ENCODE data around the gene PPIE. TPM values are rescaled to one million over a fixed set of nuclear protein-coding genes. Genes with fewer than 3 reads are reported as not detected.

The PPIE gene
- total RNA-seq, 1 donor from 2014 or later = 40.8 TPM

GRCh38 chr1:39698568-39698967, 40.1 kb upstream of the PPIE start:
- no peak for DNase-seq (ENCODE audit: extremely low spot score, unreplicated experiment)
- H3K4me1 Mint-ChIP-seq (ENCODE audit: unreplicated experiment) = no peaks in the 10 kb centered on the region
- H3K9me3 Mint-ChIP-seq (ENCODE audit: unreplicated experiment) = no peaks in the 10 kb centered on the region
- no peak overlapping the region for H3K27ac Mint-ChIP-seq (ENCODE audit: unreplicated experiment)
- TF ChIP-seq CTCF (IDR thresholded peaks at IDR 0.05) = no peak
- peaks cover 73% of the 10 kb centered on the region for H3K27me3 Mint-ChIP-seq (ENCODE audit: unreplicated experiment)
- H3K36me3 Mint-ChIP-seq (ENCODE audit: unreplicated experiment) = no peaks in the 10 kb centered on the region
- no peak overlapping the region for H3K4me3 Mint-ChIP-seq (ENCODE audit: unreplicated experiment)

- peak; percentile 32 for DNase-seq (ENCODE audit: extremely low spot score, unreplicated experiment)
- Mint-ChIP-seq H3K27ac (ENCODE audit: unreplicated experiment) (no peak overlapping the region), H3K4me1 (ENCODE audit: unreplicated experiment) (no peaks in the 10 kb centered on the region), H3K36me3 (ENCODE audit: unreplicated experiment) (no peaks in the 10 kb centered on the region), H3K4me3 (ENCODE audit: unreplicated experiment) (no peak overlapping the region), H3K27me3 (ENCODE audit: unreplicated experiment) (peaks cover 68% of the 10 kb centered on the region), H3K9me3 (ENCODE audit: unreplicated experiment) (no peaks in the 10 kb centered on the region)
- no peak for TF ChIP-seq CTCF (IDR thresholded peaks at IDR 0.05)
Observed at GRCh38 chr1:39699419-39699818, 39.3 kb upstream of the PPIE start.

- TF ChIP-seq CTCF (IDR thresholded peaks at IDR 0.05) = no peak
- no peaks in the 10 kb centered on the region for H3K36me3 Mint-ChIP-seq (ENCODE audit: unreplicated experiment)
- H3K9me3 Mint-ChIP-seq (ENCODE audit: unreplicated experiment) = no peaks in the 10 kb centered on the region
- H3K27me3 Mint-ChIP-seq (ENCODE audit: unreplicated experiment) = peaks cover 62% of the 10 kb centered on the region
- no peak overlapping the region for H3K4me3 Mint-ChIP-seq (ENCODE audit: unreplicated experiment)
- H3K27ac Mint-ChIP-seq (ENCODE audit: unreplicated experiment) = no peak overlapping the region
- peak; percentile 44 for DNase-seq (ENCODE audit: extremely low spot score, unreplicated experiment)
- no peaks in the 10 kb centered on the region for H3K4me1 Mint-ChIP-seq (ENCODE audit: unreplicated experiment)
Observed at GRCh38 chr1:39700348-39700747, 38.3 kb upstream of the PPIE start.

GRCh38 chr1:39701049-39701439, 37.6 kb upstream of the PPIE start:
- Mint-ChIP-seq H3K27ac (ENCODE audit: unreplicated experiment) (no peak overlapping the region), H3K4me3 (ENCODE audit: unreplicated experiment) (no peak overlapping the region), H3K27me3 (ENCODE audit: unreplicated experiment) (peaks cover 62% of the 10 kb centered on the region), H3K36me3 (ENCODE audit: unreplicated experiment) (no peaks in the 10 kb centered on the region), H3K9me3 (ENCODE audit: unreplicated experiment) (no peaks in the 10 kb centered on the region), H3K4me1 (ENCODE audit: unreplicated experiment) (no peaks in the 10 kb centered on the region)
- DNase-seq (ENCODE audit: extremely low spot score, unreplicated experiment) = peak; percentile 76
- TF ChIP-seq CTCF (IDR thresholded peaks at IDR 0.05) = no peak

- Mint-ChIP-seq H3K4me1 (ENCODE audit: unreplicated experiment) (no peaks in the 10 kb centered on the region), H3K27me3 (ENCODE audit: unreplicated experiment) (peaks cover 57% of the 10 kb centered on the region), H3K9me3 (ENCODE audit: unreplicated experiment) (no peaks in the 10 kb centered on the region), H3K36me3 (ENCODE audit: unreplicated experiment) (no peaks in the 10 kb centered on the region), H3K27ac (ENCODE audit: unreplicated experiment) (no peak overlapping the region), H3K4me3 (ENCODE audit: unreplicated experiment) (no peak overlapping the region)
- no peak for TF ChIP-seq CTCF (IDR thresholded peaks at IDR 0.05)
- DNase-seq (ENCODE audit: extremely low spot score, unreplicated experiment) = no peak
Observed at GRCh38 chr1:39704757-39705156, 33.9 kb upstream of the PPIE start.

Data from osteocyte (in vitro differentiated cells).